ENCODE results near the gene GATA2. TPM values are rescaled to one million over a fixed set of nuclear protein-coding genes. Genes with fewer than 3 reads are reported as not detected.

Gene GATA2
- polyA plus RNA-seq, 3 donors: 0.07 to 0.36 TPM; not detected in 1

- no peaks in the 10 kb centered on the region for H3K36me3 ChIP-seq (replicated peaks in 1 of 2; ENCODE audit: control insufficient read depth in 1 of 2, insufficient read depth in 2 of 2, low read length in 2 of 2)
- Mint-ChIP-seq H3K4me1 (peaks cover 37% of the 10 kb centered on the region), H3K27ac (no peak overlapping the region), H3K9me3 (peaks cover 0 to 33% (median 8%) of the 10 kb centered on the region in 7 donors), H3K36me3 (peaks cover 6 to 12% of the 10 kb centered on the region in 2 donors), H3K4me3 (peak overlapping the region; percentile 20 to 87), H3K27me3 (ENCODE audit: low read depth in 3 of 3) (peaks cover 79 to 91% (median 80%) of the 10 kb centered on the region in 3 donors)
- H4K20me1 ChIP-seq (ENCODE audit: insufficient read depth, low read length): no peaks in the 10 kb centered on the region
- H3K79me2 ChIP-seq (ENCODE audit: insufficient read depth, low read length): no peaks in the 10 kb centered on the region
- peak overlapping the region; percentile 41 for H3K4me2 ChIP-seq (replicated peaks; ENCODE audit: extremely low read depth, low read length, poor library complexity, severe bottlenecking)
- intact Hi-C loops (cut with micrococcal nuclease): loop anchor here in 1 of 2 donors (5.0 to 10.0 kb wide), 2 partner anchors 123 to 409 kb away; no protein-coding TSS in a partner anchor
- H3K27me3 ChIP-seq (ENCODE audit: control insufficient read depth in 2 of 2, insufficient read depth in 2 of 2, low read length in 2 of 2): peaks cover 61 to 77% of the 10 kb centered on the region in 2 donors
- peaks cover 0 to 33% of the 10 kb centered on the region in 2 donors for H3K9me3 ChIP-seq (replicated peaks in 1 of 2; ENCODE audit: control insufficient read depth in 1 of 2, insufficient read depth in 1 of 2, low read length in 2 of 2)
- no peak overlapping the region for H2AFZ ChIP-seq (ENCODE audit: insufficient read depth, low read depth, low read length, poor library complexity, severe bottlenecking)
- H3K27ac ChIP-seq (ENCODE audit: low read depth in 1 of 2, low read length in 2 of 2): no peak overlapping the region
- TF ChIP-seq, protein P1, sequence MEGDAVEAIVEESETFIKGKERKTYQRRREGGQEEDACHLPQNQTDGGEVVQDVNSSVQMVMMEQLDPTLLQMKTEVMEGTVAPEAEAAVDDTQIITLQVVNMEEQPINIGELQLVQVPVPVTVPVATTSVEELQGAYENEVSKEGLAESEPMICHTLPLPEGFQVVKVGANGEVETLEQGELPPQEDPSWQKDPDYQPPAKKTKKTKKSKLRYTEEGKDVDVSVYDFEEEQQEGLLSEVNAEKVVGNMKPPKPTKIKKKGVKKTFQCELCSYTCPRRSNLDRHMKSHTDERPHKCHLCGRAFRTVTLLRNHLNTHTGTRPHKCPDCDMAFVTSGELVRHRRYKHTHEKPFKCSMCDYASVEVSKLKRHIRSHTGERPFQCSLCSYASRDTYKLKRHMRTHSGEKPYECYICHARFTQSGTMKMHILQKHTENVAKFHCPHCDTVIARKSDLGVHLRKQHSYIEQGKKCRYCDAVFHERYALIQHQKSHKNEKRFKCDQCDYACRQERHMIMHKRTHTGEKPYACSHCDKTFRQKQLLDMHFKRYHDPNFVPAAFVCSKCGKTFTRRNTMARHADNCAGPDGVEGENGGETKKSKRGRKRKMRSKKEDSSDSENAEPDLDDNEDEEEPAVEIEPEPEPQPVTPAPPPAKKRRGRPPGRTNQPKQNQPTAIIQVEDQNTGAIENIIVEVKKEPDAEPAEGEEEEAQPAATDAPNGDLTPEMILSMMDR (IDR thresholded peaks at IDR 0.05): no peak
- H3K4me1 ChIP-seq (ENCODE audit: control insufficient read depth in 1 of 2, insufficient read depth in 2 of 2, low read length in 2 of 2): peaks cover 31 to 35% of the 10 kb centered on the region in 2 donors
- 6% methylated on average over 18 of the region's 26 CpGs for WGBS (ENCODE audit: insufficient coverage)
- H3K9ac ChIP-seq (ENCODE audit: insufficient read depth, low read length, poor library complexity, severe bottlenecking): no peak overlapping the region
- H3K4me3 ChIP-seq (replicated peaks in 1 of 3; ENCODE audit: low read depth in 2 of 3, low read length in 3 of 3): peak overlapping the region in 1 of 3 experiments; percentile 28
- no peak for DNase-seq
Measured at GRCh38 chr3:128483657-128484403, 9.2 kb downstream of the GATA2 start.

DNA sequence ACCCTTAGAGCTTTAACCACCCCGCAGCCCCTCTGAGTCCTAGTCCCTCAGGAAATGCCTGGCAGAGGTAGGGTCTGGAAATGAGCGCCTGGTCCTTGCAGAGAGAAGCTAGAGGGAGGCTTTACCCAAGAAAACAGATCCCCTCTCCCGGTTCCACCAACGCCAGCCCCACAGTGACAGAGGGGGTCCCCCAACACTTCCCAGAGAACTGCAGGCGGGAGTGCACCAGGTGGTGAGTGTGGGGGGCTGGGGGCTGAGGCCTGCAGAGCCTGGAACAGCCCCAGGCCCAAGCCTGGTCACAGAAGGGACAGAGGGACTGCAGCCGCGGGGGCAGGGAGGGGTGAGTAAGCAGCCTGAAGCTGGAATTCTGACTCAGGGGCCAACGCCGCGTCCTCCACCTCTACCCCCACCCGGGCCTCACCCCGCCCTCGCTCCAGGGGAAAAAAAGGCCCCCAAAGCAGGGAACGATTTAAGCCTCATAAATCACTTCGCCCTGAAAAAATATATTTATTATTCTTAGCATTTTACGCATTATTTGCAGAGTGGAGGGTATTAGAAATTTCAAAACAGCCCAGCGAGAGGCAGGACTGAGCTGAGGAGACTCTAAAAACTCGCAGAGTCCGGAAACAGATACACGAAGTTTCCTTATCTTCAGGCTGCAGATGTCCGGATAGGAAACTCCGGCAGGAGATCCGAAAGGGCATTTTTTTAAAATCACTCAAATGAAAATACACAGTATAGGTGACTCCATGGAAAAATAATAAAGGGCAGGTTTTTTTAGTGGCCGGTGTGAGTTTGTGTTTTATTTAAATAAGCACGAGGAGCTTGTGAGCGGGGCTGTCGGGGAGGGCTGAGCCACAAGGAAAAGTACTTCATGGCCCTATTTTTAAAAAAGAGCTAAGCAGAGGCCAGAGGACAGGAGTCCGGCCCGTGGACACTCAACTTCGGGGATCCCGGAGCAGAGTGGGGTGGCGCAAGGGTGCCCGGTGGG lies 10.0 kb downstream of the GATA2 start:
- H4K20me1 ChIP-seq (ENCODE audit: insufficient read depth, low read length): no peaks in the 10 kb centered on the region
- H3K27ac Mint-ChIP-seq: no peak overlapping the region
- H3K9me3 Mint-ChIP-seq: peaks cover 0 to 26% (median 8%) of the 10 kb centered on the region in 7 donors
- peaks cover 52 to 68% of the 10 kb centered on the region in 2 donors for H3K27me3 ChIP-seq (ENCODE audit: control insufficient read depth in 2 of 2, insufficient read depth in 2 of 2, low read length in 2 of 2)
- H3K4me3 Mint-ChIP-seq: peak overlapping the region; percentile 38 to 87
- DNase-seq: peak in 1 of 3 donors; percentile 33
- peaks cover 31% of the 10 kb centered on the region for H3K4me1 Mint-ChIP-seq
- TF ChIP-seq, protein P1 (IDR thresholded peaks at IDR 0.05): no peak
- intact Hi-C loops (cut with micrococcal nuclease): loop anchor here in 1 of 2 donors (5.0 to 10.0 kb wide), 2 partner anchors 124 to 408 kb away; no protein-coding TSS in a partner anchor
- peak overlapping the region; percentile 41 for H3K4me2 ChIP-seq (replicated peaks; ENCODE audit: extremely low read depth, low read length, poor library complexity, severe bottlenecking)
- no peaks in the 10 kb centered on the region for H3K36me3 ChIP-seq (replicated peaks in 1 of 2; ENCODE audit: control insufficient read depth in 1 of 2, insufficient read depth in 2 of 2, low read length in 2 of 2)
- H3K36me3 Mint-ChIP-seq: peaks cover 6 to 12% of the 10 kb centered on the region in 2 donors
- H2AFZ ChIP-seq (ENCODE audit: insufficient read depth, low read depth, low read length, poor library complexity, severe bottlenecking): no peak overlapping the region
- peaks cover 22 to 27% of the 10 kb centered on the region in 2 donors for H3K4me1 ChIP-seq (ENCODE audit: control insufficient read depth in 1 of 2, insufficient read depth in 2 of 2, low read length in 2 of 2)
- H3K9me3 ChIP-seq (replicated peaks in 1 of 2; ENCODE audit: control insufficient read depth in 1 of 2, insufficient read depth in 1 of 2, low read length in 2 of 2): peaks cover 0 to 33% of the 10 kb centered on the region in 2 donors
- H3K27ac ChIP-seq (ENCODE audit: low read depth in 1 of 2, low read length in 2 of 2): no peak overlapping the region
- under 1% methylated on average over 14 of the region's 33 CpGs for WGBS (ENCODE audit: insufficient coverage)
- H3K4me3 ChIP-seq (replicated peaks in 1 of 3; ENCODE audit: low read depth in 2 of 3, low read length in 3 of 3): peak overlapping the region in 1 of 3 experiments; percentile 28
- H3K9ac ChIP-seq (ENCODE audit: insufficient read depth, low read length, poor library complexity, severe bottlenecking): no peak overlapping the region
- H3K79me2 ChIP-seq (ENCODE audit: insufficient read depth, low read length): no peaks in the 10 kb centered on the region
- H3K27me3 Mint-ChIP-seq (ENCODE audit: low read depth in 3 of 3): peaks cover 71 to 83% (median 71%) of the 10 kb centered on the region in 3 donors

Data from CD14-positive monocyte (primary cell).